Ishikawa (cell line): ENCODE results near the gene ZNF254.

Experiments
- CREB1 ChIP-seq: IDR thresholded peaks from 2 replicates; pipeline ENCODE4 v1.6.1; 2012; ENCODE audit warnings: low read depth
- EGR1 ChIP-seq: IDR thresholded peaks from 2 replicates; pipeline ENCODE4 v1.6.1; 2012
- EP300 ChIP-seq: IDR thresholded peaks from 2 replicates; pipeline ENCODE4 v1.6.1; 2012; ENCODE audit warnings: borderline replicate concordance
- FOXM1 ChIP-seq: IDR thresholded peaks from 2 replicates; pipeline ENCODE4 v1.6.1; 2012; ENCODE audit warnings: low read depth, borderline replicate concordance
- NFIC ChIP-seq: IDR thresholded peaks from 2 replicates; pipeline ENCODE4 v1.6.1; 2012
- TAF1 ChIP-seq: IDR thresholded peaks from 2 replicates; pipeline ENCODE4 v1.6.1; 2012; ENCODE audit warnings: low read depth, mild to moderate bottlenecking
- TCF12 ChIP-seq: IDR thresholded peaks from 2 replicates; pipeline ENCODE4 v1.6.1; 2012; ENCODE audit warnings: low read depth
- TEAD4 ChIP-seq: IDR thresholded peaks from 2 replicates; pipeline ENCODE4 v1.6.1; 2012
- YY1 ChIP-seq: IDR thresholded peaks from 2 replicates; pipeline ENCODE4 v1.6.1; 2012; ENCODE audit warnings: low read depth
- ZBTB7A ChIP-seq: IDR thresholded peaks from 2 replicates; pipeline ENCODE4 v1.6.1; 2012; ENCODE audit warnings: low read depth
- TF ChIP-seq, protein P1 (sequence below): IDR thresholded peaks from 2 replicates; pipeline ENCODE4 v1.6.1; 2012

DNA sequence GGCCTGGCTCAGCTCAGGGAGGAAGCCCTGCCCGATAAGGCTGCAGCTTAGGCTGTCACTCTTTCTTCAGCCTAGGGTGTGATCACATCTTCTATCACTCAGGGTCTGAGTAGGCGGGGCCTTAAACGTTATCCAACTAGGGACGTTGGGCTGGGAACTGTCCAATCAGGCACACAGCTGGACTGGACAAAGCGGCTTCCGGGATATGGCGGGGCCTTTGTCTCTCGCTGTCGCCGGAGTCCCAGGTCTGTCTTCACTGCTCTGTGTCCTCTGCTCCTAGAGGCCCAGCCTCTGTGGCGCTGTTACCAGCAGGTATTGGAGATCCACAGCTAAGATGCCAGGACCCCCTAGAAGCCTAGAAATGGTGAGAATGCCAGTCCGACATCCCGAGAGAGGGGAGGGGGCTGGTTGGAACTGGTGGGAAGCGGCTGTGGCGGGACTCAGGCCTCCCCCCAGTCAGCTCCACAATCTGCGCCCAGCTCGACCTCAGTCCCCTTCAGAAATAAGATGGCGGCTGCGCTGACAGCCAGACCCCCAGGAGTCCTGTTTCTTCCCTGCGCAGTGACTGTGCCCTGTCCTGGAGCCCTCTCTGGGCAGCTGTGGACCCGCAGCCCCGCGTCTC, at the start of gene ZNF254:
- TF ChIP-seq, protein P1, sequence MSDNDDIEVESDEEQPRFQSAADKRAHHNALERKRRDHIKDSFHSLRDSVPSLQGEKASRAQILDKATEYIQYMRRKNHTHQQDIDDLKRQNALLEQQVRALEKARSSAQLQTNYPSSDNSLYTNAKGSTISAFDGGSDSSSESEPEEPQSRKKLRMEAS, result no peak
- TF ChIP-seq YY1, result peak; percentile 36; the same call in 1 of the 2 replicates
- no peak for TF ChIP-seq EGR1
- no peak for TF ChIP-seq CREB1
- TF ChIP-seq TAF1, result peak; percentile 58
- no peak for TF ChIP-seq TEAD4
- TF ChIP-seq EP300, result no peak
- no peak for TF ChIP-seq TCF12
- no peak for TF ChIP-seq FOXM1
- 0 out of 2 replicates have a peak, but pooled peaks have one; percentile 54 for TF ChIP-seq ZBTB7A
- no peak for TF ChIP-seq NFIC
